Muscle of back (tissue), 11 donors: ENCODE data around the gene SCGB1A1. TPM values are rescaled to one million over a fixed set of nuclear protein-coding genes. Genes with fewer than 3 reads are reported as not detected.

Experiments used
- DNase-seq, 3 donors: peaks; one replicate each; pipeline versions ENCODE4 v3.0.0 to v3.0.0-alpha.2; 2013
- polyA plus RNA-seq, 10 donors: library from polyadenylated mRNA; unstranded; fragments of 120-200 nt; gene quantifications; one replicate each; pipeline ENCODE4 v1.2.1, GENCODE V29; 2013; ENCODE audit not compliant: insufficient read length in 10 of 10

The SCGB1A1 gene
- polyA plus RNA-seq, 10 donors: not detected

GRCh38 chr11:62398011-62398994 lies 20.5 kb upstream of the SCGB1A1 start:
- peak in 1 of 3 donors; percentile 71 for DNase-seq

- peak in 1 of 3 donors; percentile 51 for DNase-seq
Measured at GRCh38 chr11:62399172-62399877, 19.5 kb upstream of the SCGB1A1 start.

DNA sequence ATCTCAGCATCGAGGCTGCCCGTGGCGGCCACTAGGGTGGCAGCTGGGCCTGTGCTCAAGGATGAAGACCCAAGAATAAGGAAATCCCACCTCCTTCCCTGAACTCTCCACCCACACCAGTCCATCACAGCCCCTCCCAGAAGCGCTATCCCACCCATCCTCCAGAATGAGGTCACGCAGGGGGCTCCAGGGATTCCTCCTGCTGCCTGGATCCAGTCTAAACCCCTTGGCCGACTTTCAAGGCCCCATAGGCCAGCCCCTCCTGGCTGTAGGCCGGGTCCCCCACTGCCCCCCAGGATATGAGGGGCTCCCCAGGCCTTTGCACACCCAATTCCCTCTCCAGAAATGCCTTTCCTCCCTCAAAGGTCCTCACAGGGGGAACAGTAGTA lies 19.0 kb upstream of the SCGB1A1 start:
- peak in 2 of 3 donors; percentile 87 to 94 for DNase-seq

DNA sequence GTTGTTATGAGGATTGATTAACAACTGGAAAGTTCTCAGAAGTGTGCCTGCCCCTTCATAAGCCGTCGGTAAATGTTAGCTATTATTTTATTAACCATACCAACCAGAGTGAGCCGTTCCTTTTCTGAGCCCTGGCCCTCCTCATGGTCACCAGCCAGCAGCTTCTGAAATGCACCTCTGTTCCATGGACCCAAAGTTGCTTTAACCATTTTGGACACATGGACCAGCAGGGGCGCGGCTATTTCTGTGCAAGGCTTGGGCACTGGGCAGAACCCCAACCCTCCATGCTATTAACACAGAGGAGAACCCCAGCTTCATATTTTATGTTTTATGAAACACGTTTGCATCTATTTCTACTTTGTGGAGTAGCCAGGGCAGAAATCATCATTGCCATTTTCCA lies 18.6 kb upstream of the SCGB1A1 start:
- DNase-seq: no peak

GRCh38 chr11:62400760-62401159 lies 18.1 kb upstream of the SCGB1A1 start:
- DNase-seq: peak; percentile 90 to 96 (median 93)

GRCh38 chr11:62401356-62401755 lies 17.5 kb upstream of the SCGB1A1 start:
- DNase-seq: no peak

DNA sequence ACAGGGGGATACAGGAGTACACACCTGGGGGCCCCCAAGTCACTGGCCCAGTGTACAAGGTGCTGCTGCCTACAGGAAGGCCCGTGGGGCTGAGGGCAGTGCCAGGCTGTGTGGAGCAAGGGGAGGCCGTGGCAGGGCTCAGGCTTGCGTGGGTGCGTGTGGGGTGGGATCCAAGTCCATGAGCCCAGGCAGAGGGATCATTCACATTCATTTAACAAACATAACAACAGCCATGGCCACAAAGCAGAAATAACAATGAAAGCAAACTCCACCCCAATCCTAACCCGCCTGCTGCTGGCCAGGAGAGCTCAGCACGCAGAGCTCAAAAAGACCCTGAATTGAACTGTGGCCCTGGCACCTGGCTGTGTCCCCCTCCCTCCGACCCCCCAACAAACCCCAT lies 17.0 kb upstream of the SCGB1A1 start:
- peak in 1 of 3 donors; percentile 64 for DNase-seq

DNA sequence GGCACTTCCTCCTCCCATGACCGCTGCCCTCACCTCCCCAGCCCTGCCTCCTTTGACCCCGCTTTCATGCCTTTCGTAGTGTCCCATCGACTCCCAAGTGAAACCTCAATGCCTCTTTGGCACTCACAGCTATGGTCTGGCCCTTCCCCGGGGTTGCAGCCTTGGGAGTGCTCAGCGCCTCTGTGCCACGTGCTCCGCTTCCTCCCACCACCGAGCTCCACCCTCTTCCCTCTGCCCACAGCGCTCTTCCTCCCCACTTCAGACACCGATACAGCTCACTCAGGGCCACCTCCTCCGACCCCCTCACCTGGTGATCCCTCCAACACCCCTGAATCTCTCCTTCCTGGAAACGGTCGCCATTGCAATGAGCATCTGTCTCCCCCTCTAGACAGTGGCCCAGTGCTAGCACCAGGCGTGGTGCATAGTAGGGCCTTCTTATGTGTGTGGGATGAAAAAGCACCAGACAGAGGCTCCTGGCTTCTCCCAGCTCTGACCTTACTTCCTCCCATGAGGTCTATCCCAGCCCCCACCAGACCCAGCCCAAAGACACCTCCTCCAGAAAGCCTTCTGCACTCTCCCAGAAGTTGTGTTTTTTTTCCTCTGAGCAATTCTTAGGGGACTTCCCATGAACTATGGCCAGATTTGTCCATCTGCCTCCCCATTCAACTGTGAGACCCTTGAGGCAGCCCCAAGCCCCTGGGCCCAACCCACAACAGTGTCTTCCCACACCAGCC lies 16.4 kb upstream of the SCGB1A1 start:
- peak in 1 of 3 donors; percentile 63 for DNase-seq

DNA sequence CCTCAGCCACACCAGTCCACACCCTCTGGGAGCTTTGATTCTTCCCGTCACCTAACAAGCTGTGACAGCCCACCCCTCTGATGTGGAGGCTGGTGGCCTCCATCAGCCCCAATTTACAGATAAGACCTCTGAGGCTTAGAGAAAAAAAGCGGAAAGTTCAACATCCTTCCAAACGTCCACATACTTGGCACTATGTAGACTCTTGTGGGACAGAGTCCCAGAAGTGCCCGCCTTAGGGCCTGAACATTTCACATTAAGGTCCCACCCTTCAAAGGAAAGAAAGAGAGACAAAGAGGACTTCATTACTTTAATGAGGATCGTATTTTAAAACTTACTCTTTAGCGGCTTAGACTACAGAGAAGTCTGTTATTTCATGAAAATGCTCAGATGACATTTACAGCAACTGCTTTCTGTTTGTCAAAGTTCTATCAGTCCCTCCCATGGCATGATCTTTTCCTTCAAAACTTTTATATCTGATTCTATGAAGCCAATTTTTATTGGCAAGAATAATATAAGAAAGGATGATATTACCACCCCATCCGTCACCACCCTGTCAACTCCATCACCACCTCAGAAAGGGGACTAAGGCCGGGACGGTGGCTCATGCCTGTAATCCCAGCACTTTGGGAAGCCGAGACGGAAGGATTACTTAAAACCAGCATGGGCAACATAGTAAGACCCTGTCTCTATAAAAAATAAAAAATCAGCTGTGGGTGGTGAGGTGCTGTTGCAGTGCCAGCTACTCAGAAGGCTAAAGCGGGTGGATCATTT lies 15.7 kb upstream of the SCGB1A1 start:
- peak in 1 of 3 donors; percentile 42 for DNase-seq

DNA sequence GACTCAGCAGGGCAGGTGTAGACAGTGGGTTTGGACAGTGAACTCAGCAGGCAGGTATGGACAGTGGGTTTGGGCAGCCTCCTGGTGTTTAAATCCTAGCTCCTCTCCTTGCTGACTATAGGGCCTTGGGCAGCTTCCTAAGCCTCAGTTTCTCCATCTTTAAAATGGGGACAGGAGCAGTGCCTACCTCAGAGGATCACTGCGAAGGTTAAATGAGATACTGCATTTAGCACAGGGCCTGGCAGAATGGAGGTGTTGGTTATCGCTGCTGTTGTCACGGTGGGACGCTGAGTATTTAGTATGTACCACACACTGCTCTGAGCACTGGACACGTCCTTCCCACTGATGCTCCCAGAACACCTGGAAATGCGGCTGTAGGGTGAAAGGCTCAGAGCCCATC lies 14.4 kb upstream of the SCGB1A1 start:
- DNase-seq: no peak

- no peak for DNase-seq
Measured at GRCh38 chr11:62404901-62405300, 13.9 kb upstream of the SCGB1A1 start.

GRCh38 chr11:62406034-62406433 lies 12.8 kb upstream of the SCGB1A1 start:
- DNase-seq: peak in 1 of 3 donors; percentile 65

- DNase-seq: no peak
Measured at GRCh38 chr11:62409831-62410230, 9.0 kb upstream of the SCGB1A1 start.

DNA sequence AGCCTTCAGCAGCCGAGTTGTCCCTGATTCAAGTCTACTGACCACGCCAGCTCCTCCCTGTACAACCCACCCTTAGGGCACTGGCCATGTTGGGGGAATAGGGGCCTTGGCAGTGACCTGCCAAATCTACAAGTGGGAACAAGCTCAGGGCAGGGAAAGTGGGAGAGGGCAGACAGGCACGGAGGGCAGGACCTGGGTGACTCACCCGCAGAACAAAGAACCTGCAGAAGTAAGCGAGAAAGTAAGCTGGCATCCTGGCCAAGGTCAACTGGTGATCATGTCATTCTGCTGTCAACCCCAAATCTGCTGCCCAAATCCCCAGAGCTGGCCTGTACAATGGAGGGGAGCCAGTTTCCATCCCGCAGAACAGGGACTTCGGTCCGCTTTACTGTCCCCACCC lies 7.9 kb upstream of the SCGB1A1 start:
- no peak for DNase-seq

DNA sequence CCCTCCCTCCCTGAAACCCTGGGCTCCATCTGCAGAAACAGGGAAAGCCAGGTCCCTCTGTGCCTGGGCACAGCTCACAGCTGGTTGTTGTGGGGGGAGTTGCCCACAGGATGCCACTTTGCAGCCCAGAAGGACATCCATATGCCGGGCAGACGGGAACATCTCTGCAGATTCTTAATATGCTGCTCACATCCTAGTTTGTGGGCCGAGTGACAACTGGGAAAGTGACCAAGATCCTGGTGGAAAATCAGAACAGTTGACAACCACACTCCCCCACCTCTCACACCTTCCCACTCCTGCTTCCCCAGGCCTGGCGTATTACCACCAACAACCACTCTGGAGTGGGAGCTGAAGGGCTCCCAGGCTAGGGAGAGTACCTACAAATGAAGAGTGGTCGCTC lies 7.3 kb upstream of the SCGB1A1 start:
- peak in 1 of 3 donors; percentile 35 for DNase-seq

GRCh38 chr11:62413060-62413696 lies 5.7 kb upstream of the SCGB1A1 start:
- no peak for DNase-seq

- no peak for DNase-seq
Measured at GRCh38 chr11:62416596-62416995, 2.2 kb upstream of the SCGB1A1 start.

- no peak for DNase-seq
Measured at GRCh38 chr11:62418136-62418535, 697 bp upstream of the SCGB1A1 start.

- peak in 1 of 3 donors; percentile 87 for DNase-seq
Measured at GRCh38 chr11:62419314-62419929, 589 bp downstream of the SCGB1A1 start.

DNA sequence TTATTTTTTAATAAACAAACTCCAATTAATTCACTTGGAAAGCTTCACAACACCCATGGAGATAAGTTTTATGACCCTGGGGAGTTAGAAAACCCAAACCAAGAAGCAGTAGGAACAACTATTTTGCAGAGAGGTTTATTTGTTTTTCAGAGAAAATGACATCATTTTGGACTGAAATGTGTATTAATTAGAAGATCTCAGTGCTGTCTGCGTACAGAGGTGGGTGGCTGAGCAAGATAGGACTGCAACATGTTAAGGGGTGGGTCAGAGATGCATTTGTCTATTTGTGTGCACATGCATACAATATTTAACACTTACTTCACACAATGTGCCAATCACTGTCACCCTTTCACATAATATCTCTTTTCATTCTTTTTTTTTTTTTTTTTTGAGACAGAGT lies 1.1 kb downstream of the SCGB1A1 start:
- DNase-seq: no peak
